Smooth muscle cell (in vitro differentiated cells): ENCODE results near the gene ZNF778. TPM values are rescaled to one million over a fixed set of nuclear protein-coding genes. Genes with fewer than 3 reads are reported as not detected.
A peak's percentile ranks its signal among the peaks of the same experiment; 100 is the strongest.

Experiments used
- DNase-seq: peaks from one replicate; lab custom pipeline; 2025; ENCODE audit not compliant: unreplicated experiment; lab: John Stamatoyannopoulos, UW
- H2AFZ ChIP-seq: fragments of 200-600 bp; sonication (generic); 2 replicates; pipeline ENCODE4 v1.6.0; 2016; ENCODE audit warnings: antibody characterized with exemption, low read depth, mild to moderate bottlenecking
- H3F3A ChIP-seq: fragments of 200-600 bp; sonication (generic); 2 replicates; pipeline ENCODE4 v1.6.0; 2017; ENCODE audit warnings: antibody characterized with exemption, low read depth
- H3K27ac ChIP-seq: fragments of 200-600 bp; sonication (generic); 2 replicates; pipeline ENCODE4 v1.5.1; 2016; ENCODE audit warnings: low read depth, mild to moderate bottlenecking
- H3K27me3 ChIP-seq: fragments of 200-600 bp; sonication (generic); 2 replicates; pipeline ENCODE4 v1.6.1; 2016; ENCODE audit warnings: low read depth, mild to moderate bottlenecking
- H3K36me3 ChIP-seq: fragments of 200-600 bp; sonication (generic); 2 replicates; pipeline ENCODE4 v1.5.1; 2016; ENCODE audit warnings: low read depth
- H3K4me1 ChIP-seq: fragments of 200-600 bp; sonication (generic); 2 replicates; pipeline ENCODE4 v1.5.1; 2016; ENCODE audit warnings: low read depth
- H3K4me2 ChIP-seq: fragments of 200-600 bp; sonication (generic); 2 replicates; pipeline ENCODE4 v1.6.0; 2016; ENCODE audit warnings: mild to moderate bottlenecking
- H3K4me3 ChIP-seq: fragments of 200-600 bp; sonication (generic); 2 replicates; pipeline ENCODE4 v1.5.1; 2016; ENCODE audit warnings: mild to moderate bottlenecking
- H3K79me2 ChIP-seq: fragments of 200-600 bp; sonication (generic); 2 replicates; pipeline ENCODE4 v1.6.0; 2016; ENCODE audit warnings: low read depth, mild to moderate bottlenecking
- H3K9ac ChIP-seq: fragments of 200-600 bp; sonication (generic); 2 replicates; pipeline ENCODE4 v1.6.0; 2016; ENCODE audit warnings: low read depth
- H3K9me3 ChIP-seq: fragments of 200-600 bp; sonication (generic); replicated peaks from 2 replicates; pipeline ENCODE4 v1.5.1; 2016; ENCODE audit warnings: low read depth
- H4K20me1 ChIP-seq: fragments of 200-600 bp; sonication (generic); 2 replicates; pipeline ENCODE4 v1.6.0; 2016; ENCODE audit warnings: low read depth
- CTCF ChIP-seq: fragments of 200-600 bp; sonication (generic); IDR thresholded peaks from 2 replicates; pipeline ENCODE4 v1.5.1; 2017; ENCODE audit warnings: borderline replicate concordance, mild to moderate bottlenecking, antibody characterized with exemption; ENCODE audit not compliant: insufficient read depth, poor library complexity, severe bottlenecking
- WGBS: methylation state at CpG from one replicate; pipeline ENCODE4 v1.1.7; 2016; ENCODE audit warnings: low lambda C conversion rate; 5-methylcytosine and 5-hydroxymethylcytosine counted together
- polyA plus RNA-seq: library from polyadenylated mRNA; unstranded; fragments of >200 nt; fragmentation: Nextera tagmentation; extraction: Ambion mirVana; gene quantifications from 2 replicates; pipeline ENCODE4 v1.2.1, GENCODE V29; 2016
- total RNA-seq: library from RNA; depleted of rRNA; stranded (reverse); fragments of >200 nt; gene quantifications from 2 replicates; pipeline ENCODE4 v1.2.3, GENCODE V29; 2014

The ZNF778 gene
- total and polyA plus RNA-seq, 2 experiments from 2014 or later, result 3.0 to 6.2 TPM

GRCh38 chr16:89198417-89199240, 18.9 kb upstream of the ZNF778 start:
- Histone ChIP-seq H3K9ac (no peak overlapping the region), H2AFZ (no peak overlapping the region), H4K20me1 (no peaks in the 10 kb centered on the region), H3F3A (no peaks in the 10 kb centered on the region), H3K4me3 (no peak overlapping the region), H3K4me2 (no peak overlapping the region), H3K27me3 (peaks cover 51% of the 10 kb centered on the region), H3K36me3 (no peaks in the 10 kb centered on the region), H3K79me2 (no peaks in the 10 kb centered on the region), H3K27ac (no peak overlapping the region), H3K4me1 (no peaks in the 10 kb centered on the region), H3K9me3 (no peaks in the 10 kb centered on the region)
- no peak for TF ChIP-seq CTCF
- WGBS, result 91% methylated on average over 28 of the region's 28 CpGs
- no peak for DNase-seq

- DNase-seq, result no peak
These were observed 18.0 kb upstream of the ZNF778 start for GRCh38 chr16:89199241-89200123.

GRCh38 chr16:89200124-89200849, 17.2 kb upstream of the ZNF778 start, which contains the start of gene SLC22A31:
Gene SLC22A31, minus strand, starts transcription at chr16:89200537. Its CDS starts 36 bp downstream, at chr16:89200501.
- TF ChIP-seq CTCF, result no peak
- H2AFZ ChIP-seq, result no peak within 1 kb of the TSS
- H3K9me3 ChIP-seq, result no peaks in the 10 kb centered on the region
- H3K4me2 ChIP-seq, result peak within 1 kb of the TSS; percentile 78
- H3K27ac ChIP-seq, result no peak within 1 kb of the TSS
- no peaks in the 10 kb centered on the region for H3K4me1 ChIP-seq
- H3K4me3 ChIP-seq, result peak within 1 kb of the TSS; percentile 16
- H3K36me3 ChIP-seq, result no peaks in the 10 kb centered on the region
- H4K20me1 ChIP-seq, result no peaks in the 10 kb centered on the region
- no peak within 1 kb of the TSS for H3K9ac ChIP-seq
- no peak for DNase-seq
- peaks cover 65% of the 10 kb centered on the region for H3K27me3 ChIP-seq
- H3F3A ChIP-seq, result no peaks in the 10 kb centered on the region
- H3K79me2 ChIP-seq, result no peaks in the 10 kb centered on the region
- 37% methylated on average over 27 of the region's 28 CpGs for WGBS

More at GRCh38 chr16:89199241-89200123, 18.0 kb upstream of the ZNF778 start:
- H3K27me3 ChIP-seq, result peaks cover 59% of the 10 kb centered on the region
- no peaks in the 10 kb centered on the region for H3F3A ChIP-seq
- H3K27ac ChIP-seq, result no peak overlapping the region
- H3K4me3 ChIP-seq, result no peak overlapping the region
- no peaks in the 10 kb centered on the region for H3K36me3 ChIP-seq
- no peaks in the 10 kb centered on the region for H3K79me2 ChIP-seq
- no peak overlapping the region for H2AFZ ChIP-seq
- 85% methylated on average over 22 of the region's 22 CpGs for WGBS
- H4K20me1 ChIP-seq, result no peaks in the 10 kb centered on the region
- H3K9me3 ChIP-seq, result no peaks in the 10 kb centered on the region
- no peak overlapping the region for H3K9ac ChIP-seq
- no peak for TF ChIP-seq CTCF
- no peak overlapping the region for H3K4me2 ChIP-seq
- no peaks in the 10 kb centered on the region for H3K4me1 ChIP-seq
